ENCODE measurements around the gene STK32C.
"Not testable (repeated sequence)": the region's sequence is repeated elsewhere in the genome, so short reads cannot be mapped to it uniquely, and the experiment has no call there.

The STK32C gene

GRCh38 chr10:132316133-132316532 is 8.4 kb upstream of the STK32C start:
- no peak for DNase-seq

GRCh38 chr10:132314881-132315280 is 7.1 kb upstream of the STK32C start:
- not testable (repeated sequence) for DNase-seq

- no peak for DNase-seq
Observed at GRCh38 chr10:132314336-132314735, 6.6 kb upstream of the STK32C start.

- DNase-seq, result no peak
Observed at GRCh38 chr10:132313865-132314264, 6.1 kb upstream of the STK32C start.

GRCh38 chr10:132313305-132313704 is 5.6 kb upstream of the STK32C start:
- DNase-seq, result no peak

GRCh38 chr10:132311338-132311939 is 3.7 kb upstream of the STK32C start:
- DNase-seq, result no peak

- DNase-seq, result no peak
Observed at GRCh38 chr10:132310701-132311337, 3.1 kb upstream of the STK32C start.

GRCh38 chr10:132309879-132310591 is 2.3 kb upstream of the STK32C start:
- DNase-seq, result no peak

- DNase-seq, result no peak
Observed at GRCh38 chr10:132309471-132309865, 1.7 kb upstream of the STK32C start.

- no peak for DNase-seq
Observed at GRCh38 chr10:132308587-132309470, 1.1 kb upstream of the STK32C start.

GRCh38 chr10:132306864-132307751 is 642 bp downstream of the STK32C start:
- DNase-seq, result peak; percentile 30

- no peak for DNase-seq
Observed at GRCh38 chr10:132306343-132306685, 1.4 kb downstream of the STK32C start.

GRCh38 chr10:132305654-132306342 is 2.0 kb downstream of the STK32C start:
- DNase-seq, result no peak

- DNase-seq, result no peak
Observed at GRCh38 chr10:132304756-132305509, 2.8 kb downstream of the STK32C start.

GRCh38 chr10:132303361-132304115 is 4.2 kb downstream of the STK32C start:
- no peak for DNase-seq

- DNase-seq, result no peak
Observed at GRCh38 chr10:132302421-132303310, 5.1 kb downstream of the STK32C start.

- no peak for DNase-seq
Observed at GRCh38 chr10:132301371-132302330, 6.1 kb downstream of the STK32C start.

GRCh38 chr10:132300582-132300981 is 7.2 kb downstream of the STK32C start:
- no peak for DNase-seq

Measured in activated T-cell treated with anti-CD3 and anti-CD28 coated beads for 4 hours (primary cell).